H1 (cell line): ENCODE measurements around the gene NUDT1.

Experiments used
- ATF2 ChIP-seq: IDR thresholded peaks from 2 replicates; pipeline ENCODE4 v1.6.1; 2012; ENCODE audit warnings: low read length, inconsistent platforms
- CTCF ChIP-seq, 3 experiments: IDR thresholded peaks; 1 replicate in 2 of 3; 2 replicates in 1 of 3; pipeline versions ENCODE4 v1.5.1 to v1.6.1; 2011; ENCODE audit warnings: low read length in 3 of 3, mild to moderate bottlenecking in 3 of 3, inconsistent platforms in 2 of 3, low read depth in 1 of 3, moderate library complexity in 1 of 3; ENCODE audit not compliant: insufficient read depth in 1 of 3; ENCODE audit errors: control extremely low read depth in 1 of 3
- EZH2 ChIP-seq: fragments of 200-600 bp; sonication (generic); IDR thresholded peaks from 2 replicates; pipeline ENCODE4 v1.7.1; 2012; ENCODE audit warnings: low read depth, mild to moderate bottlenecking, moderate library complexity, low read length, inconsistent platforms; ENCODE audit not compliant: severe bottlenecking
- MAX ChIP-seq: IDR thresholded peaks from 2 replicates; pipeline ENCODE4 v1.6.1; 2012; ENCODE audit warnings: inconsistent platforms
- POLR2A ChIP-seq, 2 experiments: IDR thresholded peaks; 1 replicate in 1 of 2; 2 replicates in 1 of 2; pipeline ENCODE4 v1.6.1; 2011; ENCODE audit warnings: low read depth in 2 of 2, low read length in 2 of 2, mild to moderate bottlenecking in 2 of 2; ENCODE audit errors: control extremely low read depth in 1 of 2
- TAF1 ChIP-seq: IDR thresholded peaks from 2 replicates; pipeline ENCODE4 v1.6.1; 2011; ENCODE audit warnings: mild to moderate bottlenecking, low read depth, low read length
- YY1 ChIP-seq: IDR thresholded peaks from 2 replicates; pipeline ENCODE4 v1.6.1; 2011; ENCODE audit warnings: low read depth, mild to moderate bottlenecking, low read length

- TF ChIP-seq CTCF (IDR thresholded peaks at IDR 0.05; ENCODE audit: control extremely low read depth in 1 of 3, insufficient read depth in 1 of 3, low read depth in 1 of 3, low read length in 3 of 3) (no peak), POLR2A (IDR thresholded peaks at IDR 0.05; ENCODE audit: control extremely low read depth in 1 of 2, low read depth in 2 of 2, low read length in 2 of 2) (no peak), YY1 (no peak), EZH2 (no peak), ATF2 (no peak), MAX (no peak), TAF1 (no peak)
Measured at GRCh38 chr7:2211259-2211880, 30.7 kb upstream of the NUDT1 start.
